Prostate gland (tissue), 2 donors: ENCODE results near the gene YEATS4.

Experiments
- CTCF ChIP-seq, 4 experiments: fragments of 200-600 bp in 2 of 4; fragments of 450-650 bp in 2 of 4; sonication (generic) in 2 of 4; IDR thresholded peaks; 1 replicate in 3 of 4; 2 replicates in 1 of 4; pipeline ENCODE4 v1.5.1; 2016 to 2019; ENCODE audit warnings: antibody characterized with exemption in 4 of 4, mild to moderate bottlenecking in 2 of 4, moderate library complexity in 2 of 4
- POLR2A ChIP-seq: fragments of 450-650 bp; IDR thresholded peaks from one replicate; pipeline ENCODE4 v1.6.1; 2016; ENCODE audit warnings: antibody characterized with exemption, mild to moderate bottlenecking

DNA sequence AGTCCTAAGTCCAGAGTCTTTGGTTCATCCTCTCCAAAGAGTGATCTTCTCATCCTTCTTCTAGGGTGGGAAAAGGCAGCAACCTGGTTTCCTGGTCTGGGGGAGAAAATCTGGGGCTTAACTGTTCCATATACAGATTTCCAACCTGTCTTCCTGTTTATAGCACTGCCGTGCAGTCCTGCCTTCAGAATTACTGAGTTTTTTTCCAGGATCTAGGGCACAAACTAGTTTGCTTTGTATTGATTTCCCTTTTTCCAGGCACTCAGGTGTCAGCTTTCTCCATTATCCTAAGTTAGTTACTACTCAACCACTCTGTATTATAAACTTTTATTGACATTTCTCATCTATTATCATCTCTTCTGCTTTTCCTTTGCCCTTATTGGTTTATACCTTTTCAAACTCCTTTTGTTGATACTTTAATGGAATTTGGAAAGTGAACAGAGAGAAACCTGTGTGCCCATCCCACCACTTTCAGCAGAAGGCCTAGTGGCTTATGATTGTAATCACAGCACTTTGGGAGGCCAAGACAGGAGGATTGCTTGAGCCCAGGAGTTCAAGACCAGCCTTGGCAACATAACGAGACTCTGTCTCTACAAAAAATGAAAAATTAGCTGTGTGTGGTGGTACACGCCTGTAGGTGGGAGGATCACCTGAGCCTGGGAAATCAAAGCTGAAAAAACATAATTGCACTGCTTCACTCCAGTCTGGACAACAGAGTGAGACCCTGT is 15.5 kb upstream of the YEATS4 start:
- TF ChIP-seq CTCF (IDR thresholded peaks at IDR 0.05) (no peak), POLR2A (no peak)
